B cell (primary cell): ENCODE data around the gene ATG2A. TPM values are rescaled to one million over a fixed set of nuclear protein-coding genes. Genes with fewer than 3 reads are reported as not detected.
A peak's percentile ranks its signal among the peaks of the same experiment; 100 is the strongest.

Experiments
- ATAC-seq: fragments of 200-7000 bp; cut with Tn5 transposase; one replicate; pipeline ENCODE4 v1.10.0; 2021; ENCODE audit warnings: low read depth, mild to moderate bottlenecking, moderate number of reproducible peaks, moderate library complexity
- CTCF ChIA-PET: fragments of 350-600 bp; sonication (Branson Sonifier 250); formaldehyde crosslinking; loops from one replicate; lab custom pipeline; 2021; ENCODE audit warnings: antibody characterized with exemption, inconsistent platforms; lab: Charles Lee
- POLR2A ChIA-PET: fragments of 350-600 bp; sonication (Branson Sonifier 250); formaldehyde crosslinking; loops from one replicate; lab custom pipeline; 2021; ENCODE audit warnings: antibody characterized with exemption; lab: Charles Lee
- DNase-seq: peaks from one replicate; pipeline ENCODE4 v3.0.0; 2013
- H2AFZ ChIP-seq: 2 replicates; pipeline ENCODE4 v1.6.1; 2012; ENCODE audit warnings: mild to moderate bottlenecking, low read depth, low read length; ENCODE audit not compliant: insufficient read depth, poor library complexity, severe bottlenecking
- H3K27ac ChIP-seq, 2 donors: 1 replicate in 1 of 2; 2 replicates in 1 of 2; pipeline ENCODE4 v1.5.1; 2012 to 2013; ENCODE audit warnings: low read length in 2 of 2, mild to moderate bottlenecking in 2 of 2, moderate library complexity in 1 of 2
- H3K27me3 ChIP-seq, 4 experiments: fragments of 200-600 bp in 1 of 4; sonication (generic) in 1 of 4; replicated peaks in 1 of 4; 1 replicate in 2 of 4; 2 replicates in 2 of 4; pipeline versions ENCODE4 v1.6.1 to v1.7.0; 2013 to 2016; ENCODE audit warnings: low read length in 3 of 4, mild to moderate bottlenecking in 2 of 4, mixed read lengths in 1 of 4, moderate library complexity in 1 of 4; ENCODE audit not compliant: insufficient read depth in 4 of 4, control insufficient read depth in 3 of 4; ENCODE audit errors: control extremely low read depth in 1 of 4
- H3K36me3 ChIP-seq, 2 experiments: replicated peaks in 1 of 2; 1 replicate in 1 of 2; 2 replicates in 1 of 2; pipeline versions ENCODE4 v1.6.1 to v1.7.1; 2013; ENCODE audit warnings: low read length in 1 of 2; ENCODE audit not compliant: insufficient read depth in 2 of 2, control insufficient read depth in 1 of 2; ENCODE audit errors: control extremely low read depth in 1 of 2, extremely low read depth in 1 of 2
- H3K4me1 ChIP-seq, 2 donors: fragments of 200-600 bp in 1 of 2; sonication (generic) in 1 of 2; 1 replicate in 1 of 2; 2 replicates in 1 of 2; pipeline versions ENCODE4 v1.5.1 to v1.6.1; 2013 to 2017; ENCODE audit warnings: low read length in 2 of 2; ENCODE audit not compliant: control insufficient read depth in 2 of 2, insufficient read depth in 2 of 2
- H3K4me2 ChIP-seq: replicated peaks from 2 replicates; pipeline ENCODE3; 2012; ENCODE audit warnings: mild to moderate bottlenecking, low read depth, low read length; ENCODE audit not compliant: poor library complexity, severe bottlenecking
- H3K4me3 ChIP-seq, 5 experiments: fragments of 200-600 bp in 1 of 5; sonication (generic) in 1 of 5; 1 replicate in 3 of 5; 2 replicates in 2 of 5; pipeline versions ENCODE4 v1.5.1 to v1.7.0; 2011 to 2016; ENCODE audit warnings: low read length in 4 of 5, mild to moderate bottlenecking in 4 of 5, low read depth in 2 of 5, control low read depth in 1 of 5, moderate library complexity in 1 of 5; ENCODE audit not compliant: insufficient read depth in 1 of 5; ENCODE audit errors: control extremely low read depth in 1 of 5, extremely low read depth in 1 of 5
- H3K79me2 ChIP-seq: fragments of 200-600 bp; sonication (generic); one replicate; pipeline ENCODE4 v1.6.0; 2016; ENCODE audit warnings: low read length; ENCODE audit not compliant: control insufficient read depth, insufficient read depth
- H3K9ac ChIP-seq: fragments of 200-600 bp; sonication (generic); 2 replicates; pipeline ENCODE4 v1.6.1; 2017; ENCODE audit warnings: mild to moderate bottlenecking, low read length, moderate library complexity
- H3K9me3 ChIP-seq, 3 donors: one replicate each; pipeline versions ENCODE4 v1.6.1 to v1.7.1; 2013; ENCODE audit warnings: low read length in 2 of 3; ENCODE audit not compliant: control insufficient read depth in 2 of 3, insufficient read depth in 1 of 3; ENCODE audit errors: control extremely low read depth in 1 of 3
- H4K20me1 ChIP-seq: 2 replicates; pipeline ENCODE4 v1.6.0; 2012; ENCODE audit warnings: mild to moderate bottlenecking, low read length; ENCODE audit not compliant: insufficient read depth, control insufficient read depth, poor library complexity, severe bottlenecking
- H3K27ac Mint-ChIP-seq: one replicate; pipeline ENCODE4 v1.8.0; 2021; ENCODE audit warnings: mixed read lengths
- H3K27me3 Mint-ChIP-seq: one replicate; pipeline ENCODE4 v1.8.0; 2021; ENCODE audit warnings: mixed read lengths
- H3K4me1 Mint-ChIP-seq: one replicate; pipeline ENCODE4 v1.8.0; 2021; ENCODE audit warnings: mixed read lengths
- H3K4me3 Mint-ChIP-seq: one replicate; pipeline ENCODE4 v1.8.0; 2021; ENCODE audit warnings: mixed read lengths
- H3K9me3 Mint-ChIP-seq: one replicate; pipeline ENCODE4 v1.8.0; 2022; ENCODE audit warnings: mixed read lengths; ENCODE audit not compliant: insufficient read depth
- CTCF ChIP-seq: fragments of 200-600 bp; IDR thresholded peaks from one replicate; pipeline ENCODE4 v1.8.0; 2022; ENCODE audit warnings: antibody characterized with exemption, mild to moderate bottlenecking
- EZH2 ChIP-seq: IDR thresholded peaks from 2 replicates; pipeline ENCODE4 v1.6.1; 2012; ENCODE audit warnings: borderline replicate concordance, low read depth, mild to moderate bottlenecking, moderate library complexity, low read length; ENCODE audit not compliant: insufficient read depth, poor library complexity, severe bottlenecking
- WGBS: methylation state at CpG from one replicate; pipeline ENCODE4 v1.1.5; 2013; ENCODE audit warnings: missing lambda C conversion rate; ENCODE audit not compliant: insufficient coverage; 5-methylcytosine and 5-hydroxymethylcytosine counted together
- intact Hi-C: fragments of 100-400 bp; cut with micrococcal nuclease; formaldehyde crosslinking; loops from one replicate; pipeline ENCODE4 v1.10.0; 2022
- polyA plus RNA-seq: library from polyadenylated mRNA; depleted of rRNA; stranded (reverse); fragments of >200 nt; gene quantifications from 2 replicates; pipeline ENCODE4 v1.2.3, GENCODE V29; 2012
- total RNA-seq, 2 donors: library from RNA; stranded (reverse); fragments of 120-200 nt in 1 of 2; gene quantifications; 1 replicate in 1 of 2; 2 replicates in 1 of 2; pipeline versions ENCODE4 v1.2.3 to v1.2.4, GENCODE V29; 2013 to 2022

The ATG2A gene
- total and polyA plus RNA-seq, 2 donors (not counting 1 experiment from before 2014, with no cell fraction given): 24.3 to 38.6 TPM

- POLR2A ChIA-PET: interaction anchor here (10.0 kb wide), 1 partner anchor 32 kb away, joined by 158 read pairs; no protein-coding TSS in a partner anchor
- H3K4me2 ChIP-seq: no peak overlapping the region
Observed at GRCh38 chr11:64882243-64882642, 34.8 kb downstream of the ATG2A start.

More at GRCh38 chr11:64882243-64882642, 34.8 kb downstream of the ATG2A start:
- H3K79me2 ChIP-seq: peaks cover 12% of the 10 kb centered on the region
- H3K9me3 ChIP-seq: peaks cover 0 to 4% (median 0%) of the 10 kb centered on the region in 3 donors
- CTCF ChIA-PET: interaction anchor here (1.2 to 30.2 kb wide), 3 partner anchors 9 to 66 kb away, joined by 3 to 1254 read pairs (median 7); partner anchors contain the start of gene CDC42BPG
- no CpG with 5 or more reads among the region's 5 CpGs for WGBS
- no peak overlapping the region for H2AFZ ChIP-seq
- Mint-ChIP-seq H3K27me3 (no peaks in the 10 kb centered on the region), H3K4me1 (peaks cover 39% of the 10 kb centered on the region), H3K9me3 (no peaks in the 10 kb centered on the region), H3K27ac (peak overlapping the region; percentile 26), H3K4me3 (no peak overlapping the region)
- TF ChIP-seq CTCF: no peak
- no peak for TF ChIP-seq EZH2
- no peaks in the 10 kb centered on the region for H3K27me3 ChIP-seq
- H3K4me1 ChIP-seq: peaks cover 22 to 26% of the 10 kb centered on the region in 2 donors
- peaks cover 11% of the 10 kb centered on the region for H4K20me1 ChIP-seq
- H3K9ac ChIP-seq: no peak overlapping the region
- intact Hi-C loops: no loop called here
- DNase-seq (no peak), ATAC-seq (no peak)
- H3K27ac ChIP-seq: no peak overlapping the region
- no peak overlapping the region for H3K4me3 ChIP-seq
- H3K36me3 ChIP-seq: no peaks in the 10 kb centered on the region
